HG03442 (cell line): Measurements from ENCODE around the gene CAPN12.

Experiments used
- ATAC-seq: cut with Tn5 transposase; IDR thresholded peaks from one replicate; pipeline ENCODE4 v1.9.1; 2021; ENCODE audit warnings: mild to moderate bottlenecking, moderate library complexity; ENCODE audit not compliant: unreplicated experiment

The CAPN12 gene

DNA sequence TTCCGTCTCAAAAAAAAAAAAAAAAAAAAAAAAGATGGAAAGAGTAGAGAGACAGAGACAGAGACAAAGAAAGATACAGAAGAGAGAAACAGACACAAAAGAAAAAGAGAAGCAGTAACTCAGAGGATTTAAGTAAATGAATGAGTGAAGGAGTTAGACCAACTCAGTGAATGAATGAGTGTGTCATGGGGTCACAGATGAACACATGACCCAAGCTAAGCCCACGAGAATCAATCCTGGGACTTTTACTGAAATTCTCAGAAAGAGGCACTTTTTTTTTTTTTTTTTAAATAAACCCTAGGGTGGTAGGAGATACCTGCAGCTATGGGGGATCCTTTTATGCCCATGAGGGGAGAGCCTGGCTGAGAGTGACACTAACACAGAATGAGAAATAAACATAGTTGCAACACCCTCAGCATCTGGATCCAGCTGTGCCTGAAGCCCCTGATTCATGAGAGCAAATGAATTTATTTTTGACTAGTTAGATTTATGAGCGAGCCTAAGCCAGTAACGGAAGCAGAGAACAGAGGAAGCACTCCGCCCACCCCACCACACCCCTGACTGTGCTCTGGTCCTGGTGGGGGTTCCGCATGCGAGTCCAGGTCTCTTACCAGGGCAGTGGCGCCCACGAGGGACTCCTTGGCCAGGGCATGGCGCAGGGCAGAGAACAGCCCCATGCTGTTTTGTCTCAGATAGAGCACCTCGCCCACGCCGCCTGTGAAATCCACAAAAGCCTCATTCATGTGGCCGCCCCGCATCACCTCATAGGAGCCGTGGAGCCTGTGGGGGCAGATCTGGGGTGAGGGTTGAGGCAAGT is 4.6 kb downstream of the CAPN12 start:
- ATAC-seq = no peak

DNA sequence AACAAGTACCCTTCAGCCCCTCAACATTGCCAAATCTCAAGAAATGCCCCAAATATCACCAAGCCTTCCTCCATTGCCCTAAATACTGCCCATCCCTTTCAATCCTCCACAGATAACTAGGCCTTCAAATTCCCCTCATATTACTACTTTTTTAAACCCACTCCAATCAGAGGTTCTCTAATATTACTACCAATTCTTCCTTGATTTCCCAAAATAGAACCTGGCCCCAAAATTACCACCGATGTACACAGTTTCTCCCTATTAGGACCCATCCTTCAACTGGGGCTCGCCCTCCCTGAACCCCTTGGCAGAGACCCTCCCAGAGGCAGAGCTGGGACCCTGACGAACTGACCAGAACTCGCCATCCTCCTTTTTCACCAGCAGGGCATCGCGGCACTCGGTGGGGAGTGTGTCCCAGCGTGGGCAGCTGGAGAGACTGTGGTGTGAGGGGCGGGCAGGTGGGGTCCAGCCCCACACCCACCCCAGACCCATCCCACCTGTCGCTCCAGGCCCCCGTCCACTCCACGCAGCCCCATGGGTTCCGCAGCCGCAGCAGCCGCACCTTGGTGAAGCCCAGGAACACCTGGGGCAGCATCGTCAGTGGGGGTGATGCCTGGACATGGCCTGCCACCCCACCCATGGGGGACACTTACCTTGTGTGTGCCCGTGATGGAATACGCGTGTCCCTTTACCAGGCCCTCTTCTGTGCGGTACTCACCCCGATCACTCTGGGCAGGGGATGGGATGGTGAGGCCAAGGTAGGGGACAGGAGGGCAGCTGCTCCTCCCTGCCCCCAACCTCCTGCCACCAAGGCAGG is 6.1 kb downstream of the CAPN12 start:
- ATAC-seq = no peak

DNA sequence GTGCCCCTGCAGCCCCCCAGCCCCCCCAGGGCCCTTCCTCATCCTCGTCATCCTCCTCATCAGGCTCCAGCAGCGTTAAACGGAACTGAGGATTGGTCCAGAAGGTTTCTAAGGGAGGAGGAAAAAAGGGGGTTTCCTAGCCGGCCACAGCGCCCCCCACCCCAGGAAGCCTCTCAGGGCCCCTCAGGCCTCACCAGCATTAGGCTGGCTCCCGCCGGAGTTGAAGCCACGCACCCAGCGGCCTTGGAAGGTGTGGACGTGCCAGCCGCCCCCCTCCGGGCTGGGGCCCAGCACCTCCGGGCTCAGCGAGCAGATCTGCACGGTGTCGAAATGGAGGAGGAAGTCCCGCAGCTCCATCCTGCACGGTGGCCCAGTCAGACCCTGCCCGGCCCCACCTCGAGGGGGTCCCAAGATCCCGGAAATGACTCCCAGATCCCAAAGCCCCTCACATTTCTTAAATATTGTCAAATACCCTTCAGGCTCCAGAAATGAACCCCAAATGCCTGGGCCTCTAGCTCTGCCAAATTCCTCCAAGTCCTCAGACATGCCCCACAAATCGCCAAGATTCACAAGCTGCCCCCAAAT is 6.9 kb downstream of the CAPN12 start:
- ATAC-seq = no peak

- no peak for ATAC-seq
Measured at GRCh38 chr19:38736413-38737280, 7.6 kb downstream of the CAPN12 start.

DNA sequence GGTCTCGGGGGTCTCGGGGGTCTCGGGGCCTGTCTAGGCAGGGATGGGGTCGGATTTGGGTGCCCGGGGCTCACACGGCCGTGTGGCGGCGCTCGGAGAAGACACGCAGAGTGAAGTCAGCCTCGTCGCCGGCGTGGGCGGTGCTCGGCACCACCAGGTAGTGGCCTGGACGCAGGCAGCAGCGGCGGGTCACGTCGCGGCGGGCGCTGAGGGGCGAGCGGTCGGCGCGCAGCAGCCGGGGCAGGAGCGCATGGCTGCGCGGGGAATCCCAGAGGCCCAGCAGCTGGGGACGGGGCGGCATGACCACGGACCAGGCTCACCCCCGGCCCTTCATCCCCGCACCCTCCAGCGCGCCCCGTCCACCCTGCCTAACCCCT is 8.2 kb downstream of the CAPN12 start:
- ATAC-seq = no peak

DNA sequence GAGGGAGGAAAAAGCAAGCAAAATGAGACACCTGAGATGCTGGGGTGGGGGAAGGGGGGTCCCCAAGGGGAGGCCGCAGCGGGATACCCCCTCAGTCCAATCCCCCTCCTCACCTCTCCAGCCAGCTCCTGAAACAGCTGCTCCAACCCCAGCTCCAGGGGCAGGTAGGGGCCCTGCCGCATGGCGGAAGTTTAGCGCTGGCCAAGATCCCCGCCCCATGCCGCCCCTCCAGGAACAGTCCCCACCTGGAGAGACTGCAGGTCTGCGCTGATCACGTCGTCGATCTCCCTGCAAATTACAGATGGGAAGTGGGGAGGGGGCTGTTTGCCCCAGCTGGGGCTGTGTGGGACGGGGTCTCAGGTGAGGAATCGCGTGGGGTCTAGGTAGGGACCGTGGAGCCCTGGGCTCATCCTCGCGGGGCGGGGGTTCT is 9.0 kb downstream of the CAPN12 start:
- ATAC-seq = no peak

GRCh38 chr19:38734426-38735256 is 9.6 kb downstream of the CAPN12 start:
- no peak for ATAC-seq

DNA sequence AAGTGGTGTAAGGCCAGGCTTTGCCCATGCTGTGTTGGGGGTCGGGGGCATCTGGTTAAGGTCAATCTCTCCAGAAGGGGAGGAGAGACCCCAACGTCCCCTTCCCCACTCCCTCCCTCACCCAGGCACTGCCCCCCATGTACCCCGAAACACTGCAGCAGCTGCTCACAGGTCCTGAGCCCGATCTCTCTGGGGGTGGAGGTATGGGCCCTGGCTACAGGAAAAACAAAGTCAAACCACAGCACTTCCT is 10.2 kb downstream of the CAPN12 start:
- ATAC-seq = no peak

GRCh38 chr19:38733493-38734175 is 10.6 kb downstream of the CAPN12 start:
- no peak for ATAC-seq

- ATAC-seq = no peak
Measured at GRCh38 chr19:38733241-38733492, 11.1 kb downstream of the CAPN12 start.

DNA sequence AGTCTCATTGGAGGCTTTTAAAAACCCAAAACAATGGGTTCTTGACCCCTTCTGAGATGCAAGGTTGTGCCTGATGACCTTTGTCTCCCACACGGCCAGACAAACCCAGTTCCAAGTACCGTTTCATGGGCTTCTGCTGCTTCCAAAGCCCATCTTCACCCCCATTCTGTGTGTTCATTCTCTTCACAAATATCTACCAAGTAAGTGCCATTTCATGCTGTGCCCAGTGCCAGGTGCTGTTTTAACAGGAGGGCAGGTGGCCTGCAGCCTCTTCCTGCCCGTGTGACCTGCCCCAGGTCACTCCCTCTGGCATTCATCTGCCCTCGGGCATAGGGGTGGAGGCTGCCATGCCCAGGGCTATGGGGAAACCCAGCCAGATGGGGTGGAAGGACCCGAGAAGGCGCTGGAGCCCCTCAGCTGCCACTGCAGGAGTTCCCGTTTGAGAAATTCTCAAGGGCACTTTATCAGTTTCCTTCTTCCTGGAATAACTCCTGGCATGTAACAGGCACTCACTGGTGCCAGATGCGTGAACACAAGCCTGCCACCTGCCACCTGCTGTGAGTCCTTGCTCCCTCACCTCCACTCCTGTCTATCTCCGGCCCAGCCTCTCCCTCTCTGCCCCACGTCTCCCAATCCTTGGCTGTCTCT is 12.5 kb downstream of the CAPN12 start:
- no peak for ATAC-seq

- no peak for ATAC-seq
Measured at GRCh38 chr19:38730731-38731589, 13.3 kb downstream of the CAPN12 start.

DNA sequence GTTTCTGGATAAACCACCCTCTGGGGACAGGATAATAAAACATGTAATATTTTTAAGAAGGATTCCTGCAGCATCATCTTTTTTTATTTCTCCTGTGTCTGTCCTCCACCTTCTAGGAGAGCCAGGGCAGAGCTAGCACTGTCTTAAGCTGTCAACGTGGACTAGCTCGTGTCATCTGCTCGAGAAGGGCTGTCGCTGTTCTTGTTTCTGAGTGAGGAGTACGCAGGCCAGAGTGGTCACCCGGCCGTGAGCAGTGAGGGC is 13.9 kb downstream of the CAPN12 start:
- ATAC-seq = no peak

DNA sequence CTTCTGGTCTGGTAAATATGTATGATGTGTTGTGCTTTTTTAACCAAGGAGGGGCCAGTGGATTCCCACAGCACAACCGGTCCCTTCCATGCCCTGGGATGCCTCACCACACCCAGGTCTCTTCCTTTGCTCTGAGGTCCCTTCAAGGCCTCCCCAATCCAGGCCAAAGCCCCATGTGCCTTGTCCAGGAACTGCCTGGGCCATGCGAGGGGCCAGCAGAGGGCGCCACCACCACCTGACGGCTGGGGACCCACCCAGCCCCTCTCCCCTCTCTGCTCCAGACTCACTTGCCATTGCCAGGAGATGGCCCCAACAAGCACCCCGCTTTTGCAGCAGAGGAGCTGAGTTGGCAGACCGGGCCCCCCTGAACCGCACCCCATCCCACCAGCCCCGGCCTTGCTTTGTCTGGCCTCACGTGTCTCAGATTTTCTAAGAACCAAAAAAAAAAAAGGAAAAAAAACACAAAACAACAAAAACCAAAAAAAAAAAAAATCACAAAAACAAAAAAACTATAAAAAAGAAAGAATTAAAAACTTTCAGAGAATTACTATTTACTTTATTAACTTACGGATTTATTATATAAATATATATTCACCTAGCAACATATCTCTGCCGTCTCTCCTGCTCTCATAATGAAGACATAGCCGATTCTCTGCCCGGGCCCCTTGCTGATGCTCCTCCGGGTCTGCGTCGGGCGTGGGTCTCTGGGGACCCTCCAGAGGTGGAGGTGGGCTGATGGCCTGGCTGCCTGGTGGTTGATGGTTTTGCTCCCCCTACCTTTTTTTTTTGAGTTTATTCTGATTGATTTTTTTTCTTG is 14.4 kb downstream of the CAPN12 start:
- ATAC-seq = no peak

GRCh38 chr19:38728752-38729541 is 15.3 kb downstream of the CAPN12 start:
- no peak for ATAC-seq

DNA sequence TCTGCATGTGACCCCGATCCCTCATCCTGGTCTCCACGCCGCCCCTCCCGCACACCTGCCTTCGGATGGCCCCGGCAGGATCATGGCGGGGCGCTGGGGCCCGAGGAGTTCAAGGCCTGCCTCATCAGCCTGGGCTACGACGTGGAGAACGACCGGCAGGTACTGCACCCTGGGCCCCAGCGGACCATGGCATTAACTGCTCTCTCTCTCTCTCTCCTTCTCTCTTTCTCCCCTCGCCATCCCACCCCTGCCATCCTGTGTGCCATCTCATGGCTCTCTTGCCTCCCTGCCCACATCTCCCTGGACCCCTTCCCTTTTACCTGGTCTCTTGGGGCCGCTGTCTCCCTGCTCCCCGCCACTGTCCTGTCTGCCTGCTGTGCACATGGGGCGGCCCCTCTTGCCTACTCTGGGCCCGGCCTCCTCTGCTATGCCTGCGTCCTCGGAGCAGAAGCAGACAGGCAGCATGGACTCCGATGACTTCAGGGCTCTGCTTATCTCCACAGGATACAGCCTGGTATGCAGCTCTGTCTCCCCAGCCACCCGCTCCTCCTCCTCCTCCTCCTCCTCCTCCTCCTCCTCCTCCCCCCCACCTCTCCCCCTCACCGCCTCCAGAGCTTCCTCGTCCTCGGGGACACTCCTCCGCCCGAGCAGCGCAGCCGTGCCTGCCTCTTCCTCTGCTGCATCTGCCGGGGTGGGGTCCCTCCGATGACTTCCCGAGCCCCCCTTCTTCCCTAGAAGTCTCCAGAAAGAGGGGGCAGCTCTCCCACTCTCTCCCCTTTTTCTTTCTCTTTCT is 16.2 kb downstream of the CAPN12 start:
- no peak for ATAC-seq
